Amygdala (tissue), 56 donors: ENCODE data around the gene CDK9.

Experiments used
- DNase-seq, 56 donors: peaks; one replicate each; lab custom pipeline; 2025; lab: John Stamatoyannopoulos, UW

The CDK9 gene

DNA sequence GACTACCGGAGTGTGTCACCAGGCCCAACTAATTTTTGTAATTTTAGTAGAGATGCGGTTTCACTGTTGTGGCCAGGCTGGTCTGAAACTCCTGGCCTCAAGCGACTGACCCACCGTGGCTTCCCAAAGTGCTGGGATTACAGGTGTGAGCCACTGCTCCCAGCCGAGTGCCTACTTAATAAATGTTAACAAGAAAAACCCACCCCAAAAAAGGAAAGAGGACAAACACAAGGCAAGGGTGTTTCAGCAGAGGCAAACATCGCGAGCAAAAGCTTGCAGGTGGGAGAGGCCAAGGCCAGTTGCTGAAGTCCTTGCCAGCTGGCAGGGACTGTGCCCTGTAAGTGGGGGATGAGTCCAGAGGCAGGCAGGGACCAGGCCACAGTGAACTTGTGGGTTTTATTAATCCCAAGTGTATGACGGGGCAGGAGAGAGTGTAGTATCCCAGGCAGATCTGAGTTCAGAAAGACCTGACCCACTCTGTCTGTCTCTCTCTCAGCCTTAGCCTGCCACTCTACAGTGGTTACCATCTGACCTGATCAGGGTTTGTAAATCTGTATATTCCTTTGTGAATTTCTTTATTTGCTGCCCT, 10.5 kb downstream of the CDK9 start:
- no peak for DNase-seq

DNA sequence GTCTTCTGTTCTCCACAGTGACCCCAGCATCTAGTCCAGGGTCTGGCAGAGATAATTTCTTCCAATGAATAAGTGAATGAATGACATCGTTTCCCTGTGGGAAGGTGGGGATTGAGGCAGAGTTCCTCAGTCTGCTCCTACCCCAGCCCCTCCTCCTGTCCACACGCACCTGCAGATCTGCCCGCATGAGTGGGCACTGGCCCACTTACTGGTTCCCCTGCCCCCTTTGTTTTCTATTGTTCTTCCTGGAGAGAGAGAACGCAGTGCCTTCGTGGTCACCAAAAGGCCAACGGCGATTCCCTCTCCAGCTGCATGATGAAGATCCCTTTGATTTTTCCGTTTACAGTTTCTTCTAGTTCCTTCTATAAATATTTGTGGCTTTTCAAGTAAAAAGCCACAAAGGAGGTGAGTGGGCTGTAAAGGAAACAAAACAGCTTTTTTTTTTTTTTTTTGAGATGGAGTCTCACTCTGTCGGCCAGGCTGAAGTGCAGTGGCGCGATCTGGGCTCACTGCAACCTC, 11.1 kb downstream of the CDK9 start:
- DNase-seq, result no peak

DNA sequence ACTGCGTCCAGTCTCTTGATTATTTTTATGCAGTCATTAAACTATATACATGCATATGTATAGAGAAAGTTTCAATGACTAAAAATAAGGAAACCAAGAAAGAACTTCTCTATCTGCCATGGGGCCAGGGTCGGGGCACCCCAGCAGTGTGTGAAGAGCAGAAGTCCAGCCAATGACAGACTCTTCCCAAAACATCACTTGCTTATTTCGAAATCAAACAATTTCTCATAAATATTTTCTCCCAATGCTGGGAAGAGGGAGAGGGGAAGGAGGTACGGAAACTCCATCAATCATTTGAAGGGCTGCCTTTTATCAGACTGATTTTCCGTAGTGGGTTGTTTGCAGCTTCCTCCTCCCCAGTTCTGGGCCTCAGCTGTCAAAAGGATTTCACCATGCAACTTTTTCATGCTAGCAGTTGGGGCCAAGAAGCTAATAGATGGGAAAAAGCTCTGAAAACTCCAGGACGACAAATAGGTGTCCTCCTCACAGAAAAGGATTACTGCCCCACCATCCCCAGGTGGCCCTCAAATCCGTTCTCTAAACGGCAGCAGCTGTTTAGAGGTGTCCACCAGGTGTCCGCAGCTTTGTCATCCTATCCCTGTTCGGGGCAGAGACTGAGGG, 16.2 kb downstream of the CDK9 start:
- DNase-seq, result peak in 1 of 56 donors; percentile 54

DNA sequence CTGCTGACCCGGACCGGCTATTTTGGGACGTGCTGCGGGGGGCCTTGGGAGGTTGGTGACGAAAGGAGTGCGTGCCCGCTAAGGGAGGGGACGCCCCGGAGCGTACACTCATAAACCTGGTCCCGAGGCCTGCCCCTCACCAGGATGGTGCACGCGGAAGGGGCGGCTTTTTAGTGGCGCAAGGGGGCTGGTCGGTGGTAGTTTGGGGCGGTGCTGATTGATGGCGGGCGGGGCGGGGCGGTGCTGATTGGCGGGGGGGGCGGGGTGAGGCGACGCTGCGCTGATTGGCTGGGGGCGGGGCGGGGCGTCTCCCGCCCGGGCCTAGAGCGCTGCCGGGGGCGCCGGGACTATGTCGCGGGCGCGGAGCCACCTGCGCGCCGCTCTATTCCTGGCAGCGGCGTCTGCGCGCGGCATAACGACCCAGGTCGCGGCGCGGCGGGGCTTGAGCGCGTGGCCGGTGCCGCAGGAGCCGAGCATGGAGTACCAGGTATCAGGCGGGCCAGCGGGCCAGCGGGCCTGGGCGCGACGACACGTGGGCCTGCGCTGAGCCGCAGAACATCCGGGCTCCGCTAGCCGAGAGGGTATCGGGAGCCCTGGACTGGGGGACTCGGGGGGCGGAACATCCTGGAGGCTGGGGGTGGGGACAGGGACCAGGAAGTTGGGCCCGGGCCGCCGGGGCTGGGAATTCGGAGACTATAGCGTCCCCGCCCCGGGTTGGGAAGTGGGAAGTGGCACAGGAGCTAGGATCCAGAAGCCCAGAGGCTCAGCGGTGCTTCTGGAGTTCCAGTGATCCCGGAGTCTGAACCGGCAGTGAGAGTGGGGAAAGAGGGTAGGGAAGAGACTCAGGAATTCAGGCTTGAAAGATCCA, 17.0 kb downstream of the CDK9 start, which contains the start of gene FPGS:
TSS of gene FPGS (plus strand) at position 307 of the 868 bp plus-strand sequence. CDS start at position 350, 43 bp downstream.
- DNase-seq, result peak; percentile 38 to 96 (median 82)

DNA sequence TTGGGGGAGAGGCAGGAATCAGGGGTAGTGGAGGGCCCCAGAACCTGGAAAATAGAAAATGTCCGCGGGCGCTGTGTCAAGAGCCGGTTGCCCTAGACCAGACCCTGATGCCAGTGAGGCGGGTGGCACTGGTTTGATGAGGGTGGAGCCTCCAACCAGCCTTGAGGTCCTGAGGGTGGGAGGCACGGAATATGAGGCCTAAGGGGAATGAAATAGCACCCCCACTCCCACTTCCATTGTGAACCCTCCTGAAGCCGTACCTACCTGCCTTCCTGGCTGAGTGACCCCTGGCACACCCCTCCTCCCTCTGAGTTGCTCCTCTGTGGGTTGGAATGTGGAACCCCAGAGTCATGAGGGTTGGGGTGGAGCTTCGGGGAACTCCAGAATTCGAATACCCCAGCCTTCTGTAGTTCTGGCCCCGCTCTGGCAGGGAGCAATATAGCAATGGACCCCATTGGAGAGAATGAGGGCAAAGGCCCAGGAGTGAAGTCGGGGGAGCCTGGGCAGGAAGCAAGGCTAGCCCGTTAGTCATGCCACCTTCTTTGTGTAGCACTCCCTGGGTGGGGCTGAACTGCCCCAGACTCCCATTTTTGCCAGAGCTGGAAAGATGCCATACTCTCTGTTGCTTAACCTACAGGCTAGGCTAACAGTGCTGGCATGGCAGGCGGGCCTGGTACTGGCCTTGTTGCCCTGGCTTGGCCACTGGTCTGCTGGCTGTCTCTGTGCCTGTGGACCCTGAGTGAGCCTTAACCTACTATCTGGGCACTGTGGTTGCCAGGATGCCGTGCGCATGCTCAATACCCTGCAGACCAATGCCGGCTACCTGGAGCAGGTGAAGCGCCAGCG, 17.9 kb downstream of the CDK9 start:
- DNase-seq, result no peak

DNA sequence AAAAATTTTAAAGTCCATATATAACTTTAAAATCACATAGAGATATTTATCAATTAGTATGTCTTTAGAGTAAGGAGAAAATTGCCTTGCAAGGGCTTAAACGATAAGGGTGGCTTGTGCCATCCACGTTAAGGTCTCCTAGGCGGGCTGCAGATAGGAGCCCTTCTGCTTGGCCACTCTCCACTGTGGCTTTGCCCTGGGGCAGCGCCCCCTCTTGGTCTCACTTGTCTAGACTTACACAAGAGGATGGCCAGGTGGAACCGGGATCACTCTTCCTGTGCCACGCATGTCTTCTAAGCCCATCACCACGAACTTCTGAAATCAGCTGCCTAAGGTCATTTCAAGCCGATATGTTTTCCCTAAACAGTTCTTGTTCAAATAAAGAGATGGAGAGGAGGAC, 19.8 kb downstream of the CDK9 start:
- DNase-seq, result no peak

DNA sequence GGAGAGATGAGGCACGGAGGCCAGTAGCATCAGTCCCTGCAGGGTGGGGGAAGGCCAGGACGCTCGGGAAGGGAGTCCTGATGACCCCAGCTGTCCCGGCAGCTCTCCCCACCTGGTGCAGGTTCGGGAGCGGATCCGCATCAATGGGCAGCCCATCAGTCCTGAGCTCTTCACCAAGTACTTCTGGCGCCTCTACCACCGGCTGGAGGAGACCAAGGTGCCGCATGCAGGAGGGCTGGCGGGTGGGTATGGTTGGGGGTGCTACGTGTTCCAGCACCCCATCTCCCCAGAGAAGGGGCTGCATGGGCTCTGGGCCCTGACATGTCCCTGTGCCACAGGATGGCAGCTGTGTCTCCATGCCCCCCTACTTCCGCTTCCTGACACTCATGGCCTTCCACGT, 21.0 kb downstream of the CDK9 start:
- no peak for DNase-seq

DNA sequence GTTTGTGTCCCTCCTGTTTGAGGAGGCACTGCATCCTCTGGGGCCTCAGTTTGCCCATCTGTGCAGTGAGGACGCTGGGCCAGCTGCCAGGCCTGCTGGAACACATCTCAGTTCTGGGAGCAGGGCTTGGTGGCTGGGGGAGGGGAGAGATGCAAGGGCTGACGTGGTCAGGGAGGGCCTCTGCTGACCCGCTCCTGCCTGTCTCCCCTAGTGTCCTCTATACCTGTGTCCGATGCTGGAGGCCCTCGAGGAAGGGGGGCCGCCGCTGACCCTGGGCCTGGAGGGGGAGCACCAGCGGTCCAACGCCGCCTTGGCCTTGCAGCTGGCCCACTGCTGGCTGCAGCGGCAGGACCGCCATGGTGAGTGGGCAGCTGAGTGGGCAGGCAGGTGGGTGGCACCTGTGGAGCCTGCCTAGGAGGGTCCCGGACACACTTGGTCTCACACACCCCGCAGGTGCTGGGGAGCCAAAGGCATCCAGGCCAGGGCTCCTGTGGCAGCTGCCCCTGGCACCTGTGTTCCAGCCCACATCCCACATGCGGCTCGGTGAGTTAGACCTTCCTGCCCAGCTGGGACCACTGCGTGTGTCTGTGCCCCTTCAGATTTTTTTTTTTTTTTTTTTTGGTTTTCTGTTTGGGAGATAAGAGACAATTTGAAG, 22.6 kb downstream of the CDK9 start:
- DNase-seq, result no peak

DNA sequence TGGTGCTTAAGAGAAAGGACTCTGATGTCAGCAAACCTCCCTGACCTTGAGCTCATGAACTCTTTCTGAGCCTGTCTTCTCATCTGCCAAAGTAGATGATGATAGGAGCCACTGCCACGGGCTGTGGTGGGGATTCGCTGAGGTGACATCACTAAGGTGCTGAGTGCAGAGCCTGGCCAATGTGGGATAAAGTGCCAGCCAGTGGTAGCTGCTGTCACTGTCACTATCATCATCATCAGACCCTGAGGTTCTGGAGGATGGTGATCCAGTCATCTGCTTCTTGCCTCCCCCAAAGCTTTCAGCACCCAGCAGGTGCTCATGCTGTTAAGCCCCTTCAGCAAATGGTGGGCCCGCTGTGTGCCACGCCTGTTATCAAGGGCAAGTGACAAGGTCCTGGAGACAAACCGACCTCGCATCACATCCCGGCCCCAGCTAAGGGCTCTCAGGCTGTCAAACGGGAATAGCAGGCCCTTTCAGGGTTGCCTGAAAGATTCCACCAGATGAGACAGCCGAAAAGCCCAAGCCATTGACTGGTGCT, 23.2 kb downstream of the CDK9 start:
- no peak for DNase-seq

DNA sequence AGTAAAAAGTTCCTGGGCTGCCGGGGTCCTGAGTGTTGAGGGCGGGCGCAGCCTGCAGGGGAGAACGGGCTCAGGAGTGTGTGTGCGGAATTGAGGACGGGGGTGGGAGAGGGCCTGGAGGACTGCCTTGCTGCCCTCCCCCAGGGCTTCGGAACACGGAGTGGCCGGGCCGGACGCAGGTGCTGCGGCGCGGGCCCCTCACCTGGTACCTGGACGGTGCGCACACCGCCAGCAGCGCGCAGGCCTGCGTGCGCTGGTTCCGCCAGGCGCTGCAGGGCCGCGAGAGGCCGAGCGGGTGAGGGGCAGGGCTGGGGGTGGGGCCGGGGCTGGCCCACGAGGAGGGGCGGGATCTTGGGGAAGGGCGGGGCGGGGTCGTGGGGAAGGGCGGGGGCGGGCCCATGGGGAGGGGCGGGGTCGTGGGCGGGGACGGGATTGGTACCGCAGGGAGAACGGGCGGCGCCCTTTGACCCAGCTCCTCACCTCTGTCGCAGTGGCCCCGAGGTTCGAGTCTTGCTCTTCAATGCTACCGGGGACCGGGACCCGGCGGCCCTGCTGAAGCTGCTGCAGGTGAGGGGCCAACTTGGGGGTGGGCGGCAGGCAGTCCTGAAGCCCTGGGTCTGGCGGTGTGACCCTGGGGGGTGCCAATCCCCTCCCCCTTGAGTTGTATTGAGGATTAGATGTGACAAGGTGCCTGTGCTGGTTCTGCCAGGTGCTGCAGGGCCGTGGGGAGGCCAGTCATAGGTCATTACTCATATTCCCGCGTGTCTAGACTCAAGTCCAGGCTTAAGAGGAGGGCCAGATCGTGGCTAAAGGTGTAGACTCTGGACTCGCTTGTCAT, 23.9 kb downstream of the CDK9 start:
- no peak for DNase-seq

DNA sequence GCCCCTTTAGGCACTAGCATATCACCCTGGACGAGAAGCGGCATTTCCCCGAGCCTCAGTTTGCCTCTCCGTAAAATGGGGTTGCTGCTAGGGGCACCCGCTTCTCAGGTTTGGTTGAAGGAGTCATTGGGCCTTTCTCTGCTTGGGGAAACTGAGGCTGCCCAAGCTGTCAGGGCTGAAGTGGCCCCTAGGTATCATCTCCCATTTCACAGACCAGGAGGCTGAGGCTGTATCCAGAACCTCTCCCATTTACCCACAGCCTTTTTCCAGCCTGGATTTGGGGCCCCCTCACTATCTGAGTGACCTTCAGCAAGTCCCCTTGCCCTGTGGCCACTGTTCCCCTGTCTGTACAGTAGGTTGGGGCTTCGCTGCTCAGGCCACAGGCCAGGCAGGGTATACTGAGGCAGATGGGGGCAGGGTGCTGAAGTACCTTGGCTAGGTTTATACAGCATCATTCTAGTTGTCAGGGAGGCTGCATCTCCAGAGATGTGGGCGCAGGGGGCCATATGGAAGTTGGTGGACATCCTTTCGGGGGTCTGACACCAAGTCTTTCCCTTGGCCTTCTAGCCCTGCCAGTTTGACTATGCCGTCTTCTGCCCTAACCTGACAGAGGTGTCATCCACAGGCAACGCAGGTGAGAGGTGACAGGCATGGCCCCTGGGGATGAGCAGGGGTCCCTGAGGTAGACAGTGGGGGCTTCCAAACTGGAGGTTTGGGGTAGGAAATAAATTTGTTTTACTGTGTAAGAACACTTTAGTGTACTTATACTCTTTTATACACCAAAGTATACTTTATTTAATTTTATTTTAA, 24.7 kb downstream of the CDK9 start:
- no peak for DNase-seq

DNA sequence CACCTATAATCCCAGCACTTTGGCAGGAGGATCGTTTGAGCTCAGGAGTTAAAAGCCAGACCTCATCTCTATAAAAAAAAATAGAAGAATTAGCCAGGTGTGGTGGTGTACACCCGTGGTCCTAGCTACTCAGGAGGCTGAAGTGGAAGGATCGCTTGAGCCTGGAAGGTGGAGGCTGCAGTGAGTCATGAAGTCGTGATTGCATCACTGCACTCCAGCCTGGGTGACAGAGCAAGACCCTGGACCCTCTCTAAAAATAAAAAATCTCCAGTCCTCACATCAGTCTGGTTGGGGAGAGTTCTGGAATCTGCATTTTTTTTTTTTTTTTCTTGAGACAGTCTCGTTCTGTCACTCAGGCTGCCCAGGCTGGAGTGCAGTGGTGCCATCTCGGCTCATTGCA, 26.2 kb downstream of the CDK9 start:
- no peak for DNase-seq

DNA sequence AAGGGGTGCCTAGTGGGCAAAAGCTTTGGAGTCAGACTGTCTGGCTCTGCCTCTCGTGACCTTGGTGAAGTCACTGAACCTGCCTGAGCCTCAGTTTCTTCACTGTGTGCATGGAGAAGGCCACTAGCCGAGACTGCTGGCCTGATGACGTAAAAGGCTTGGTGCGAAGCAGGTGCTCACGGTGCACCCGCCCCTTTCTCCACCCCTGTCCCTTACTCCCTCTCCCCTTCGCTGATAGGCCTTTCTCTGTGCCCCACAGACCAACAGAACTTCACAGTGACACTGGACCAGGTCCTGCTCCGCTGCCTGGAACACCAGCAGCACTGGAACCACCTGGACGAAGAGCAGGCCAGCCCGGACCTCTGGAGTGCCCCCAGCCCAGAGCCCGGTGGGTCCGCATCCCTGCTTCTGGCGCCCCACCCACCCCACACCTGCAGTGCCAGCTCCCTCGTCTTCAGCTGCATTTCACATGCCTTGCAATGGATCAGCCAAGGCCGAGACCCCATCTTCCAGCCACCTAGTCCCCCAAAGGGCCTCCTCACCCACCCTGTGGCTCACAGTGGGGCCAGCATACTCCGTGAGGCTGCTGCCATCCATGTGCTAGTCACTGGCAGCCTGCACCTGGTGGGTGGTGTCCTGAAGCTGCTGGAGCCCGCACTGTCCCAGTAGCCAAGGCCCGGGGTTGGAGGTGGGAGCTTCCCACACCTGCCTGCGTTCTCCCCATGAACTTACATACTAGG, 27.3 kb downstream of the CDK9 start:
- no peak for DNase-seq

DNA sequence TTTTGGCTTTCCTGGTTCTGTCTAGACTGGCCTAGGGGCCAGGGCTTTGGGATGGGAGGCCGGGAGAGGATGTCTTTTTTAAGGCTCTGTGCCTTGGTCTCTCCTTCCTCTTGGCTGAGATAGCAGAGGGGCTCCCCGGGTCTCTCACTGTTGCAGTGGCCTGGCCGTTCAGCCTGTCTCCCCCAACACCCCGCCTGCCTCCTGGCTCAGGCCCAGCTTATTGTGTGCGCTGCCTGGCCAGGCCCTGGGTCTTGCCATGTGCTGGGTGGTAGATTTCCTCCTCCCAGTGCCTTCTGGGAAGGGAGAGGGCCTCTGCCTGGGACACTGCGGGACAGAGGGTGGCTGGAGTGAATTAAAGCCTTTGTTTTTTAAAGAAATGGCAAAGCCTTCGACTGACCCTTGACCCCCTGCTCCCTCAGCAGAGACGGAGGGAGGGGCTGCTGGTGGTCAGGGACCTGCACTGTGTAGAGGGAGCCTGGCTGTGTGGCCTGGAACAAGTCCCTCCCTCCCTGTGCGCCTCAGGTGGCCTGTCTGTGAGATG, 27.9 kb downstream of the CDK9 start:
- no peak for DNase-seq

DNA sequence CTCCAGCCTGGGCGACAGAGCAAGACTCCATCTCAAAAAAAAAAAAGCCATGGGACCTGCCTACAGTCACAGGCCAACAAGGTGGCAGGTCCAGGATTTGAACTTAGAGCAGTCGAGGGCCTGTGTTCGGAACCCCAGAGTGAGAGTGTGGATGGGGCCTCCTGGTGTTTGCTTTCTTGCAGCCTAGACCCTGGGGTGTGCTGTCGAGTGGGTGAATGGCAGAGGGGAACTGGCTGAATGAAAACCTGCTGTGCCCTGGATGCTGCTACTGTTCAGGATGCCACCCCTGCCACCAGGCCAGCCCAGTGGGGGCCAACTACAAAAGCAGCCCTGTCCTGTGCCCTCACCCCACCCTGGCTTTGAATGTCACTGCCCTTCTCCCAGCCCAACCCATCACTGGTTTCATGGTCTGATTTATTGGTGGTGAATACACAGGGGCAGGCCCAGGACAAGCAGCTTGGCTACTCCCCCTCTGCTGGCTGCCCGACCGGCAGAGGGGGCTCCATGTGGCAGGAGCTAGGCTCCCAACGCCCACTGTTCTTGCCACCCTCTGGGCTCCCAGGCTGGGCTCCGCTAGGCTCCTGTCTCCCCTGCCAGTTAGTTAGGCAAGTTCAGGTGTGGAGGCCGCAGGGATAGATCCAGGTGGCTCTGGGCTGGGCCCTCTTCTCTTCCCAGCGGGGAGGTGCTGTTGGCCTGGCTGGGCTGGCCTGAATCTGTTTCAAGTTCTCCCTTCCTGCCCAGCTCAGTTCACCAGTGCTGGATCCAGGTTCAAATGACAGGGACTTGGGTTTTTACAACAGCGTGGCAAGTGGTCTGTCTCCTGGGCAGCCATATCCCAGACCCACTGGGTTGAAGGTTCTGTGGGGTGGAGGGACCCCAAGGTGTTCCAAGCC, 29.0 kb downstream of the CDK9 start:
- DNase-seq, result no peak
